ENCODE data around the gene CPNE7. TPM values are rescaled to one million over a fixed set of nuclear protein-coding genes. Genes with fewer than 3 reads are reported as not detected.

Gene CPNE7
- total and polyA plus RNA-seq, 2 of the 4 experiments (the other 2 are of a cell fraction) = 5.4 to 17.4 TPM

GRCh38 chr16:89619840-89620239 lies 44.3 kb downstream of the CPNE7 start:
- Histone ChIP-seq H4K20me1 (ENCODE audit: insufficient read depth, low read length) (no peaks in the 10 kb centered on the region), H3K23ac (ENCODE audit: low read depth, low read length) (no peak overlapping the region), H2BK15ac (ENCODE audit: low read depth, low read length) (no peak overlapping the region), H3K4me2 (ENCODE audit: low read depth, low read length) (peak overlapping the region; percentile 26; the same call in 1 of the 2 replicates), H3K27ac (ENCODE audit: insufficient read depth, low read length) (no peak overlapping the region), H3K36me3 (ENCODE audit: control insufficient read depth, insufficient read depth, low read length) (no peaks in the 10 kb centered on the region), H2AK9ac (replicated peaks; ENCODE audit: low read depth, low read length, poor library complexity) (peak overlapping the region; percentile 42), H4K91ac (ENCODE audit: insufficient read depth, low read depth, low read length) (no peak overlapping the region), H2AK5ac (ENCODE audit: low read depth, low read length) (no peak overlapping the region), H3K9me1 (ENCODE audit: insufficient read depth, low read length) (no peaks in the 10 kb centered on the region), H2BK5ac (ENCODE audit: low read depth, low read length, poor library complexity, severe bottlenecking) (no peak overlapping the region), H3K4me1 (ENCODE audit: control insufficient read depth, insufficient read depth, low read length) (peaks cover 2% of the 10 kb centered on the region; the same call in 1 of the 2 replicates), H3K4me3 (ENCODE audit: insufficient read depth, low read depth, low read length) (no peak overlapping the region), H4K8ac (ENCODE audit: low read depth in 2 of 2, low read length in 2 of 2) (no peak overlapping the region), H2BK20ac (ENCODE audit: low read depth, low read length) (no peak overlapping the region), H2AFZ (replicated peaks; ENCODE audit: low read length, poor library complexity) (peak overlapping the region; percentile 58), H3K27me3 (ENCODE audit: control insufficient read depth, insufficient read depth, low read length) (peaks cover 33% of the 10 kb centered on the region), H3K56ac (ENCODE audit: extremely low read depth, insufficient read depth, low read length) (no peak overlapping the region), H3K18ac (ENCODE audit: low read depth, low read length) (no peak overlapping the region), H3K9ac (ENCODE audit: low read depth, low read length) (no peak overlapping the region), H3K4ac (ENCODE audit: low read depth, low read length) (no peak overlapping the region), H3K79me1 (ENCODE audit: low read depth in 1 of 2, low read length in 2 of 2) (no peaks in the 10 kb centered on the region), H2BK120ac (ENCODE audit: low read depth, low read length) (no peak overlapping the region), H3K9me3 (ENCODE audit: control insufficient read depth, insufficient read depth, low read length) (no peaks in the 10 kb centered on the region), H3K14ac (replicated peaks; ENCODE audit: low read depth, low read length) (no peak overlapping the region), H4K5ac (ENCODE audit: low read depth, low read length) (no peak overlapping the region)
- no peak for TF ChIP-seq NFE2L2 (IDR thresholded peaks at IDR 0.05; ENCODE audit: low read depth, low read length)
- no peak for TF ChIP-seq FOS (IDR thresholded peaks at IDR 0.05; ENCODE audit: low read depth, low read length)
- TF ChIP-seq CEBPB (IDR thresholded peaks at IDR 0.05; ENCODE audit: low read depth, low read length) = no peak
- TF ChIP-seq MAFK (IDR thresholded peaks at IDR 0.05; ENCODE audit: low read depth, low read length) = no peak
- no peak for TF ChIP-seq MAZ (IDR thresholded peaks at IDR 0.05; ENCODE audit: borderline replicate concordance, low read depth, low read length)
- no TSS peak for BruUV-seq (replicated peaks)
- ChIA-PET POLR2A (ENCODE audit: unreplicated experiment) (no interaction called here), CTCF (no interaction called here)
- dilution Hi-C loops (cut with HindIII; ENCODE audit: low sequenced_read_pairs, unreplicated experiment) (no loop called here), intact Hi-C loops (cut with micrococcal nuclease) (no loop called here), in situ Hi-C loops (cut with MboI; ENCODE audit: low sequenced_read_pairs) (no loop called here)
- ATAC-seq (ENCODE audit: low read depth) (peak; percentile 50), DNase-seq (no peak)
- WGBS, 2 experiments (ENCODE audit: extremely low coverage in 2 of 2, insufficient read length in 1 of 2) = 0% methylated on average over 1 of the region's 12 CpGs; no CpG with 5 or more reads in 1 of the 2 experiments
